Activated CD8-positive, alpha-beta memory T cell treated with anti-CD3 and anti-CD28 coated beads for 4 hours (primary cell): Measurements from ENCODE around the gene ERCC4.

ENCODE experiments used
- DNase-seq, 2 donors: peaks; one replicate each; pipeline ENCODE4 v3.0.0-alpha.2; 2020; ENCODE audit warnings: low read depth in 2 of 2

The ERCC4 gene

DNA sequence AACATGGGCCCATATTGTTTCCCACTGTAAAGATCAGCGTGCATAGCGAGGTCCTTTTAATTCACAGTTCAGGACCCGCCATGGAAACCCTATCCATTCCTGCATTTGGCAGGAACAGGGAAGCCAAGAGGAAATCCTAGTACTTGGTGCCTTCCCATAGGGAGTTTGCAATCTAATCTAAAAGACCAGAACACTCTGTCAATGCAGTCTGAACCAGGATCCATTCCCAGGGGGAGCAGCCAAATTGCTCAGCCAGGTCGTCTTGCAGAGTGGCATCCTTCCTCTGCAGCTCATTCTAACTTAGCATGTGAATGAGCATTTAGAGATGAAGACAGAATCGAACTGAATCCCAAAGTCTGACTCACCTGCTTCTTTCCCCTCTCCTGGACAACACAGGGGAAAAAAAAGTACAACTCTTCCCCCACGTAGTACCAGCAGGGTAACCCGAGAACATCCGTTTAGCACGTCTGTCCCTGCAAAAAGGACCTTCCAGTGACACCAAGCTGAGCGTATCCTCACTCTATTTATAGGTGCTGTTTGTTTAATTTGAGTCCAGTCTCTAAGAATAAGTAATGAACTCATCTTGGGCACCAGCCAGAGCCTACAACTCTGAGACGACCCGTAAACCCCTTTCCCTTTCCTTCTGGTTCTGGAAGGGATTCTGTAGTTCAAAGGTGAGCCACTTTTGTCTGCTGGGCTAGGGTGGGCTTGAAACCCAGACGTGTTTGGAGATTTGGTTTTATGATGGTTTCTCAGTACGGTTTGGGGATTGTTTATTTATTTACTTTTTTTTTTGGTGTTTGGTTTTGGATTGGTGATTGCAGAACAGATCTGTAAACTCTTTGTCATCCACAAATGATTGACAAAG lies 74.5 kb downstream of the ERCC4 start:
- no peak for DNase-seq

DNA sequence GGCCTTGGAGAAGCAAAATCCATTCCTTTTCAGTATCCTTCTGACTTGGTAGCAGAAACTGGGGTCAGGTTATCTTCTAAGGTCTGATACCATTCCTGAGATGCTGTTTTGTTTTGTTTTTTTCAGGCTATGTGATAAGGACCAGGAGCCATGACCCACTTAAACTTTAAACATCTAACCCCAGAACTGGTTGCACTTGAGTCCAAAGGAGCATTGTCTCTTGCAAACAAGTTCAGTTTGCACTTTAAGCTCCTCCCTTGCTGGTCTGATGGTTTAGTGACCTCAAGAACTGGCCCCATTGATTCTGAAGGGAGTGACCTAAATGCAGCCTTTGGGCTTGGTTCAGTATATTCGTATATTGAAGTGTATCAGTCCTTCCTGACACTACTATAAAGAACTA lies 75.2 kb downstream of the ERCC4 start:
- no peak for DNase-seq

DNA sequence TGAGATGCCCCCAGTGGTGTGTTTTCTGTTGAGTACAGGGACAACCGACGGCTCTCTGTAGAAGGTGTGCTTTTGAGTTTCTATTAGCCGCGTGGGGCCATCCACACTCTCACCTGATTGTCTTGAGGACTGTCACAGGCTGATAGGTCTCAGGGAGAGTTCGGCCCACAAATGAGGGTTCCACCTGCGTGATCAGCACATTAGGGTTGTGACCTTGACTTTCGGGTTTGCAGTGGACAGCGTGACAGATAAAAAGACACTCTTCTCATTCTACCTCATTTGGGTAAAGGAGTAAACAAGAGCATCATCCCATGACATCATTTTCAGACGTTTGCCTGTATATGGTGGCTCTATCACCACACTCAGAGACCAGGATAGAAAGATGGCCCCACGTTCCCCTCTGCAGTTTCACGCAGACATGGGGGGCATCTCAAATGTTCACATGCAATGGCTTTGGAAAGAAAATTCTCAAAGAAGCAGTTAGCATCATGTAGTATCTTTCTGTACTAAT lies 76.9 kb downstream of the ERCC4 start:
- no peak for DNase-seq

DNA sequence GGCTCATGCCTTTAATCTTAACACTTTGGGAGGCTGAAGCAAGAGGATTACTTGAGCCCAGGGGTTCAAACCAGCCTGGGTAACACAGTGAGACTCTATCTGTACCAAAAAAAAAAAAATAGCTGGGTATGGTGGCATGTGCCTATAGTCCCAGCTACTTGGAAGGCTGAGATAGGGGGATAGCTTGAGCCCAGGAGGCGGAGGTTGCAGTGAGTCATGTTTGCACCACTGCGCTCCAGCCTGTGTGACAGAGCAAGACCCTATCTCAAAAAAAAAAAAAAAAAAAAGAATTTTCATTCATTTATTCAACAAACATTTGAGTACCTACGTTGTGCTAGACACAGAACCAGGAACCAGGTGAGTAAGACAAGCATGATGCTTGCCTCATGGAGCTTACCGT lies 77.6 kb downstream of the ERCC4 start:
- DNase-seq = no peak

DNA sequence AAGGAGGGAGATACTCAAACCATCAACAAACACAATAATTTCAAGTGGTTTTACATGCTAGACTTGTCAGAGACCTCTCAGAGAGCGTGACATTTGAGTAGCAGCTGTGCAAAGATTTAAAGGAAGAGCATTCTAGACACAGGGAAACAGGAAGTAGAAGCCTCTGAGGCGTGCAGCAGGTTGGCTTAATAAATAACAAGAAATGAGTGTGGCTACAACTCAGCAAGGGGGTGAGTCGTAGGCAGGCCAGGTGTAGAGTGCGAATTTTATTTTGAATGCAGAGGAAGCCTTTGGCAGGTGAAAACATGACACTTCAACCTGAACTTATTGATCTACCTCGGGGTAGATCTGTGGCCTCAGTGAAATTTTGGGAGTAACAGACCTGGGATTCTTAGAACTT lies 78.0 kb downstream of the ERCC4 start:
- no peak for DNase-seq

DNA sequence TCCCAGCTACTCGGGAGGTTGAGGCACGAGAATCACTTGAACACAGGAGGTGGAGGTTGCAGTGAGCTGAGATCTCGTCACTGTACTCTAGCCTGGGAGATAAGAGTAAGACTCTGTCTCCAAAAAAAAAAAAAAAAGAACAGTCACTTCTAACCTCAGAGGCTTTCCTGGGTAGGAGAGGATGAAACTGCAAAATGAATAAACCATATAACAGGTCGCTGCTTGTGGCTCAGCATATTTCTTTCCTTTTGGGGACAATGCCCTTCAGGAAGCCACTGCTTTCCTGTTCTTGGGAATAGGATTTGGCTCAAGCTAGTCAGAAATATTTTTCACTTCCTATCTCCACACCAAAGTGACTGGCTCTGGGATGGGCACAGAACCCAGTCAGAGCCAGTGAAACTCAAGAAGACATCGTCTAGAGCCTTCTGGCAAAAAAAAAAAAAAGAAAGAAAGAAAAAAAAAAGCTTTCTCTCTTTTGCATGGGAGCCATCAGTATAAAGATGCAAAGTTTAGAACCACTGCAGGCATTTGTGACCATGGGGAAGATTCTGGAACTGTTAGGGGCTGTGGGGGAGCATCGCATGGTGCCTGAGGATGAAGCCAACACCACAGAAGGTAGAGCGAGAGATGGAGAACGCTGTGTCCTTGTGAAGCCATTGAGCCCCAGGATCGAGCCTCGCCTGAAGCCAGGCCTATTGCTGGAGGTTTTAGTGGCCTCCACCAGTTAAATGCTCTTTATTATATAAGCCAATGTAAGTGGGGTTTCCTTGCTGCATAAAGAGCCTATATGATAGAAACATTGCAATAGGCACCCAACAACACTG lies 79.3 kb downstream of the ERCC4 start:
- DNase-seq = no peak

DNA sequence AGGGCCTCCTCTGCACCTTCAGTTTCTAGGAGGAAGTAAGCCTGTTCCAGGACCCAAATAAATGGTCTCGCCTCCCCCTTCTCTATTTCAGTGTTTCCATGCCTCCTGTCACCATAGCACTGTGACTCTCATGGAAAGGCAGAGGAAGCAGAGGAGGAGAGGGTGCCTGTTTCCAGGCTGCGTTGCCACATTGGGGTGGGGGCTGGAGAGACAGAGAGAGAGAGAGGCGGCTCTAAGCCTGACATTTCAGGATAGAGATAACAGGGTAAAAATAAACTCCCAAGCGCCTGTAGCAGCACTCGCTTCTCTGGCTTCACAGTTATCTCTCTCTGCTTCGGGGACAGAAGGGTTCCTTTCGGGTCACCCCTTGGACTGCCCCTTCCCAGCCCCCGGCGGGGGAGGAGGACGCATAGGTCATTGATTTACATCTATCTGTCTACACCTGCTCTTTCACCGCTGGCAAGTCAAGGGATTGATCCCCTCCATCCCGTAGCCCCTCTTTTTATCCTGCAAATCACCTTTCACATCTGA lies 80.0 kb downstream of the ERCC4 start:
- no peak for DNase-seq

DNA sequence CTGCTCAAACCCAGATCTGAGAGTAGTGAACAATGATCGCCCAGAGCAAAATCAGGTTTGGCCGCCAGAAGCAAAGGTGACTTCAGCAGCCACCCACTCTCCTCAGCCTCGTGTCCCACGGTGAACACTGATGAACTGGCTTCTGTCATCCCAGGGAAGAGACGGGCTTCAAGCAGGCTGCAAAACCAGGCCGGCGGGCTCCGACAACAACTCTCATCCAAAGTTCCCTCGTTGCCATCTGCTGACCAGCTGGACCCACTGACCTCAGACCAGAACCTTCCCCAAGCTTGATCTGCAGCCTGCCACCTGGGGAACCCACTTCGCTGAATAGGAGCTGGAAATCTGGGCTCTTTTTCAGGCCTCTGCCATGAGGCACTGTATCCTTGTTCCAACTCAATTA lies 81.6 kb downstream of the ERCC4 start:
- DNase-seq = no peak
